ENCODE results near the gene SPAG5. TPM values are rescaled to one million over a fixed set of nuclear protein-coding genes. Genes with fewer than 3 reads are reported as not detected.
"Not testable (repeated sequence)": the region's sequence is repeated elsewhere in the genome, so short reads cannot be mapped to it uniquely, and the experiment has no call there.

The SPAG5 gene
- total and polyA plus RNA-seq, 5 donors from 2014 or later = 0.84 to 37.7 (median 2.0) TPM

- H3K4me1 Mint-ChIP-seq = peaks cover 0 to 16% (median 5%) of the 10 kb centered on the region in 4 donors
- ATAC-seq (ENCODE audit: low read depth in 2 of 2) = no peak
- Histone ChIP-seq H3K4me1 (ENCODE audit: control insufficient read depth, insufficient read depth, low read length, poor library complexity, severe bottlenecking) (no peaks in the 10 kb centered on the region), H3K27me3 (ENCODE audit: control insufficient read depth, insufficient read depth, low read length) (no peaks in the 10 kb centered on the region), H3K36me3 (ENCODE audit: control insufficient read depth, insufficient read depth, low read length) (peaks cover 72% of the 10 kb centered on the region), H3K4me3 (ENCODE audit: low read depth, low read length) (no peak overlapping the region), H3K9me3 (ENCODE audit: control insufficient read depth in 2 of 2, low read length in 2 of 2) (no peaks in the 10 kb centered on the region), H3K27ac (ENCODE audit: insufficient read depth, low read length, poor library complexity, severe bottlenecking) (no peak overlapping the region)
- DNase-seq = no peak
- H3K27me3 Mint-ChIP-seq = no peaks in the 10 kb centered on the region
- H3K36me3 Mint-ChIP-seq = peaks cover 50% of the 10 kb centered on the region
- H3K9me3 Mint-ChIP-seq = peaks cover 0 to 2% (median 0%) of the 10 kb centered on the region in 7 donors
- no peak overlapping the region for H3K4me3 Mint-ChIP-seq
- peak overlapping the region in 1 of 3 donors; percentile 17 for H3K27ac Mint-ChIP-seq
These were observed 17.5 kb upstream of the SPAG5 start for GRCh38 chr17:28616281-28616680.

GRCh38 chr17:28615260-28615940, 16.6 kb upstream of the SPAG5 start:
- Histone ChIP-seq H3K27ac (ENCODE audit: insufficient read depth, low read length, poor library complexity, severe bottlenecking) (no peak overlapping the region), H3K27me3 (ENCODE audit: control insufficient read depth, insufficient read depth, low read length) (no peaks in the 10 kb centered on the region), H3K9me3 (ENCODE audit: control insufficient read depth in 2 of 2, low read length in 2 of 2) (no peaks in the 10 kb centered on the region), H3K4me1 (ENCODE audit: control insufficient read depth, insufficient read depth, low read length, poor library complexity, severe bottlenecking) (no peaks in the 10 kb centered on the region), H3K36me3 (ENCODE audit: control insufficient read depth, insufficient read depth, low read length) (peaks cover 63% of the 10 kb centered on the region), H3K4me3 (ENCODE audit: low read depth, low read length) (no peak overlapping the region)
- Mint-ChIP-seq H3K4me1 (peaks cover 0 to 16% (median 5%) of the 10 kb centered on the region in 4 donors), H3K4me3 (no peak overlapping the region), H3K27me3 (no peaks in the 10 kb centered on the region), H3K9me3 (peaks cover 0 to 2% (median 0%) of the 10 kb centered on the region in 7 donors), H3K36me3 (peaks cover 46% of the 10 kb centered on the region), H3K27ac (peak overlapping the region in 1 of 3 donors; percentile 49)
- no peak for DNase-seq
- no peak for ATAC-seq (ENCODE audit: low read depth in 2 of 2)

GRCh38 chr17:28613931-28614381, 15.1 kb upstream of the SPAG5 start, which contains the start of gene RSKR:
TSS of gene RSKR (minus strand) at chr17:28614185. CDS start at chr17:28614161, 24 bp downstream.
- no peaks in the 10 kb centered on the region for H3K4me1 ChIP-seq (ENCODE audit: control insufficient read depth, insufficient read depth, low read length, poor library complexity, severe bottlenecking)
- DNase-seq (no peak), ATAC-seq (ENCODE audit: low read depth in 2 of 2) (no peak)
- H3K4me3 ChIP-seq (ENCODE audit: low read depth, low read length) = no peak within 1 kb of the TSS
- peaks cover 49% of the 10 kb centered on the region for H3K36me3 ChIP-seq (ENCODE audit: control insufficient read depth, insufficient read depth, low read length)
- Mint-ChIP-seq H3K4me3 (no peak within 1 kb of the TSS), H3K9me3 (peaks cover 0 to 2% (median 0%) of the 10 kb centered on the region in 7 donors), H3K4me1 (peaks cover 0 to 16% (median 7%) of the 10 kb centered on the region in 4 donors), H3K27me3 (no peaks in the 10 kb centered on the region), H3K27ac (peak within 1 kb of the TSS in 2 of 3 donors; percentile 38 to 49), H3K36me3 (peaks cover 40% of the 10 kb centered on the region)
- no peaks in the 10 kb centered on the region for H3K9me3 ChIP-seq (ENCODE audit: control insufficient read depth in 2 of 2, low read length in 2 of 2)
- no peaks in the 10 kb centered on the region for H3K27me3 ChIP-seq (ENCODE audit: control insufficient read depth, insufficient read depth, low read length)
- no peak within 1 kb of the TSS for H3K27ac ChIP-seq (ENCODE audit: insufficient read depth, low read length, poor library complexity, severe bottlenecking)

- Histone ChIP-seq H3K36me3 (ENCODE audit: control insufficient read depth, insufficient read depth, low read length) (peaks cover 44% of the 10 kb centered on the region), H3K4me3 (ENCODE audit: low read depth, low read length) (no peak overlapping the region), H3K4me1 (ENCODE audit: control insufficient read depth, insufficient read depth, low read length, poor library complexity, severe bottlenecking) (no peaks in the 10 kb centered on the region), H3K27ac (ENCODE audit: insufficient read depth, low read length, poor library complexity, severe bottlenecking) (no peak overlapping the region), H3K9me3 (ENCODE audit: control insufficient read depth in 2 of 2, low read length in 2 of 2) (no peaks in the 10 kb centered on the region), H3K27me3 (ENCODE audit: control insufficient read depth, insufficient read depth, low read length) (no peaks in the 10 kb centered on the region)
- ATAC-seq (ENCODE audit: low read depth in 2 of 2) (peak; percentile 40 to 65), DNase-seq (peak; percentile 18 to 43 (median 43))
- Mint-ChIP-seq H3K36me3 (peaks cover 35% of the 10 kb centered on the region), H3K9me3 (peaks cover 0 to 2% (median 0%) of the 10 kb centered on the region in 7 donors), H3K4me1 (peaks cover 0 to 16% (median 7%) of the 10 kb centered on the region in 4 donors), H3K27ac (peak overlapping the region in 2 of 3 donors; percentile 26 to 38), H3K27me3 (no peaks in the 10 kb centered on the region), H3K4me3 (no peak overlapping the region)
These were observed 14.4 kb upstream of the SPAG5 start for GRCh38 chr17:28612936-28613872.

- Mint-ChIP-seq H3K4me3 (no peak overlapping the region), H3K27me3 (no peaks in the 10 kb centered on the region), H3K27ac (peak overlapping the region; percentile 26 to 73 (median 38)), H3K4me1 (peaks cover 0 to 16% (median 7%) of the 10 kb centered on the region in 4 donors), H3K9me3 (peaks cover 0 to 2% (median 0%) of the 10 kb centered on the region in 7 donors), H3K36me3 (peaks cover 33% of the 10 kb centered on the region)
- Histone ChIP-seq H3K36me3 (ENCODE audit: control insufficient read depth, insufficient read depth, low read length) (peaks cover 42% of the 10 kb centered on the region), H3K27me3 (ENCODE audit: control insufficient read depth, insufficient read depth, low read length) (no peaks in the 10 kb centered on the region), H3K4me3 (ENCODE audit: low read depth, low read length) (no peak overlapping the region), H3K9me3 (ENCODE audit: control insufficient read depth in 2 of 2, low read length in 2 of 2) (no peaks in the 10 kb centered on the region), H3K4me1 (ENCODE audit: control insufficient read depth, insufficient read depth, low read length, poor library complexity, severe bottlenecking) (no peaks in the 10 kb centered on the region), H3K27ac (ENCODE audit: insufficient read depth, low read length, poor library complexity, severe bottlenecking) (peak overlapping the region; percentile 17)
- ATAC-seq (ENCODE audit: low read depth in 2 of 2) = no peak
- DNase-seq = no peak
These were observed 13.7 kb upstream of the SPAG5 start for GRCh38 chr17:28612531-28612930.

GRCh38 chr17:28610376-28610775, 11.6 kb upstream of the SPAG5 start:
- Mint-ChIP-seq H3K4me3 (peak overlapping the region in 1 of 4 donors; percentile 66), H3K36me3 (peaks cover 17% of the 10 kb centered on the region), H3K9me3 (peaks cover 0 to 2% (median 0%) of the 10 kb centered on the region in 7 donors), H3K27ac (peak overlapping the region in 2 of 3 donors; percentile 5 to 76), H3K27me3 (no peaks in the 10 kb centered on the region), H3K4me1 (peaks cover 0 to 16% (median 7%) of the 10 kb centered on the region in 4 donors)
- Histone ChIP-seq H3K9me3 (ENCODE audit: control insufficient read depth in 2 of 2, low read length in 2 of 2) (no peaks in the 10 kb centered on the region), H3K4me1 (ENCODE audit: control insufficient read depth, insufficient read depth, low read length, poor library complexity, severe bottlenecking) (no peaks in the 10 kb centered on the region), H3K27me3 (ENCODE audit: control insufficient read depth, insufficient read depth, low read length) (no peaks in the 10 kb centered on the region), H3K27ac (ENCODE audit: insufficient read depth, low read length, poor library complexity, severe bottlenecking) (no peak overlapping the region), H3K36me3 (ENCODE audit: control insufficient read depth, insufficient read depth, low read length) (peaks cover 21% of the 10 kb centered on the region), H3K4me3 (ENCODE audit: low read depth, low read length) (no peak overlapping the region)
- DNase-seq (no peak), ATAC-seq (ENCODE audit: low read depth in 2 of 2) (no peak)

GRCh38 chr17:28604031-28604430, 5.2 kb upstream of the SPAG5 start:
- not testable (repeated sequence) for H3K27me3 ChIP-seq (ENCODE audit: control insufficient read depth, insufficient read depth, low read length); H3K9me3 Mint-ChIP-seq; H3K4me1 Mint-ChIP-seq; H3K4me1 ChIP-seq (ENCODE audit: control insufficient read depth, insufficient read depth, low read length, poor library complexity, severe bottlenecking); H3K9me3 ChIP-seq (ENCODE audit: control insufficient read depth in 2 of 2, low read length in 2 of 2); ATAC-seq (ENCODE audit: low read depth in 2 of 2); H3K4me3 ChIP-seq (ENCODE audit: low read depth, low read length); H3K27ac ChIP-seq (ENCODE audit: insufficient read depth, low read length, poor library complexity, severe bottlenecking); H3K36me3 Mint-ChIP-seq; H3K36me3 ChIP-seq (ENCODE audit: control insufficient read depth, insufficient read depth, low read length); H3K27me3 Mint-ChIP-seq; DNase-seq; H3K4me3 Mint-ChIP-seq; H3K27ac Mint-ChIP-seq
